ENCODE measurements around the gene TMEM269.

The TMEM269 gene, protein sequence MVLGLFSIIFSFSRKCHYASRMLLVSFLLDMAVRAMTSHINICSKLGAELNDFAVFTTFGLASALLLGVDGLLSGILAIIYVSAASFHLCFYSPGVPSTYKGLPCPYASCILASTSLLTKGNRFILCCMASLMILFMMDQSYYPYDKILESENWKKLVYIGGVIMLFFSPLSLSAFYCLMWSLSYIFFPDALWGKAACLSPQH

DNA sequence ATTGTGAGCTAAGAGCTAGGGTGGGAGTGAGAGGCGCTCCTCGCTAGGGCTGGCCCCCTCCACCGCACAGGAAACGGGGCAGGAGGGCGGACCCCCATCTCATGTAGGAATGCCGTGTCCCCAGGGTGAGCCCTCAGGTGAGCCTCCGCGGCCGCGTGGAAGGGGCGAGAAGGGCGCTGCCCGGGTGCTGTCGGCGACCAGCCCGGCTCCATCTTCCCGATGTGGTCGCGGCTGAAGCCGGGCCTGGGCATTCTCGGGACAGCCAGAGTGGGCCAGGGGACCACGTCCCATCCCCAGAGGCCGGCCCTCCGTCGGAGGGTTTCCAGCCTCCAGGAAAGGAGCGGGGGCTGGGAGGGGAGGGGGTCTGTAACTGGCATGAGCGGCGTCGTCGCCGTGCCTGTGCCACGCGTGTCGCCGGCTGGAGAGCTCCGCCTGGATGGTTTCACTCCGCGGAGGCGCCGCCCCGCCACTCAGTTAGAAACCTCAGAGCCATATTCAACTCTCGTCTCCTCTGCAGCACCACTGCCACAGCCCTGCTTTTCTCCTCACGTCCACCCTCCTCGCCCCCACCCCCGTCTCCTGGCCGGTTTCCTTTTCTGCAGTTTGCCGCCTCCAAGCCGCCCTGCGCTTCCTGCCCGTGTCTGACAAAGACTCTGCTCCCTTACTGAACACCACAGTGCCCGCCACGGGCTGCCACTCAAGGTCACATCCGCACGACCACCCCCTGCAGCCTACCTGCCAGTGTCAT, at the start of gene TMEM269:
Gene TMEM269, plus strand, starts transcription at position 46 of the 748 bp plus-strand sequence. CDS start 4,903 bp downstream, outside the sequence.
- TF ChIP-seq GATA3 (IDR thresholded peaks at IDR 0.05; ENCODE audit: low read depth, low read length) (no peak), GATA2 (IDR thresholded peaks at IDR 0.05; ENCODE audit: low read depth, low read length) (no peak)

DNA sequence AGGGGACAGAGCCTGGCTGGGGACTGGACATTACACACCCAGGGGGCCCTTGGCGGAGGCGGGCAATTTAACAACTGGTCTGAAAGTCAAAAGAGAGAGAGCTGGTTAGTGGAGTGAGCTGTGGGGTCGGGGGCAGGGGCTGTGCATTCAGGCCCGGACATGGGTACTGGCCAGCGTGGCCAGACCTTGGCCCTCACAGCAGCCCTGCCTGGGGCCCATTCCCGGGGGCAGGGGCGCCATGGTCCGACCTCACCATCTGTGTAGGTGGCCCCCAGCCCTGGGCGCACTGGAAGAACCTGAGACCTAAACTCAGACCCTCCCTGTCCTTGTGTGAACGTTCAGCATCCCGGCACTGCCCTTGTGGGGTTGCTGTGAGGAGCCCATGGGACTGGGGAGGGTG, 49.7 kb upstream of the TMEM269 start:
- no peak for TF ChIP-seq GATA2 (IDR thresholded peaks at IDR 0.05; ENCODE audit: low read depth, low read length)
- TF ChIP-seq GATA3 (IDR thresholded peaks at IDR 0.05; ENCODE audit: low read depth, low read length) = no peak

DNA sequence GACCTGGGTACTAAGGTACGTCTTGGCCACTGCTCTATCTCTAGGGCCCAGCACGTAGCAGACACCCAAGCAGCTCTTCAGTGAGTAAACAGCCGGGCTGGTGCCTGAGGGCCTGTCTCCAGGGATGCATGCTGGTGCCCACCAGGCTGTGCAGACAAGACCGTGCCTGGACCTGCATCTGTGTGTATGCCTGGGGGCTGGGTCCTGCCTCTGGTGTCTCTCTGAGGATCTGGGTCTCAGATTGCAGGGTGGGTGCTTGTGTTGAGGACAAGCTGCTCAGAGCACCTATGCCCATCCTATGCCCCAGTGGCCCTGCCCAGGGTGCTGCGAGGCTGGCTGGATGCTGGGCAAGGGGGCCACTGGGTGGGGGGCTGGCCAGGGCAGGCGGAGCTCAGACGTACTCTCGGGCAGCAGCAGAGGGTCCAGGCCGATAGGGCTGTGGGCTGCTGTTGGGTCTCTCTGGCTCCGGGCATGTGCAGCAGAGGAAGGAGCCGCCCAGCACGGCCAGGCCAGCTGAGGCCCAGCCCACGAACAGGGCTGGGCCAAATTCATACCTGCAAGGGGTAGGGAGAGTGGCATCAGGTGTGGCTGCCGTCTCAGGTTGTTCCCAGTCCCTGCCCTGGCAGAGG, 49.2 kb upstream of the TMEM269 start:
- TF ChIP-seq GATA2 (IDR thresholded peaks at IDR 0.05; ENCODE audit: low read depth, low read length) = no peak
- no peak for TF ChIP-seq GATA3 (IDR thresholded peaks at IDR 0.05; ENCODE audit: low read depth, low read length)

DNA sequence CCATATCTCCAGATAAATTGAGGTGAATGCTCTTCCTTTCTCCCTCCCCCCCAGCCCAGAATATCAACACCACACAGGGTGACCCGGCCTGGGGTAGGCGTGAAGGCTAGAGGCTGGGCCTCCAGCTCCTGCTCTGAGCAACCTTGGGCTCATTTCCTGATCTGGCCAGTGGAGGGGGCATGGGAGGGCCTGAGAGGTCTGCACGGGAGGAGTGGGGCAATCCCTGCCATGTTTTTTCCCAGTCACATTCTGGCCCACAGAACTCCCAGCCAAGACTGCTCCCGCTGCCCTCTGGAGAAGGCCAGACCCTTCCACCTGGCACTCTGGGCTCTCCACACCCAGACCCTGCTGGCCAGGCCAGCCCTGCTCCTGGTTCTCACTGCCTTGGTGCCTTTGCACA, 48.6 kb upstream of the TMEM269 start:
- TF ChIP-seq GATA2 (IDR thresholded peaks at IDR 0.05; ENCODE audit: low read depth, low read length) = no peak
- TF ChIP-seq GATA3 (IDR thresholded peaks at IDR 0.05; ENCODE audit: low read depth, low read length) = no peak

DNA sequence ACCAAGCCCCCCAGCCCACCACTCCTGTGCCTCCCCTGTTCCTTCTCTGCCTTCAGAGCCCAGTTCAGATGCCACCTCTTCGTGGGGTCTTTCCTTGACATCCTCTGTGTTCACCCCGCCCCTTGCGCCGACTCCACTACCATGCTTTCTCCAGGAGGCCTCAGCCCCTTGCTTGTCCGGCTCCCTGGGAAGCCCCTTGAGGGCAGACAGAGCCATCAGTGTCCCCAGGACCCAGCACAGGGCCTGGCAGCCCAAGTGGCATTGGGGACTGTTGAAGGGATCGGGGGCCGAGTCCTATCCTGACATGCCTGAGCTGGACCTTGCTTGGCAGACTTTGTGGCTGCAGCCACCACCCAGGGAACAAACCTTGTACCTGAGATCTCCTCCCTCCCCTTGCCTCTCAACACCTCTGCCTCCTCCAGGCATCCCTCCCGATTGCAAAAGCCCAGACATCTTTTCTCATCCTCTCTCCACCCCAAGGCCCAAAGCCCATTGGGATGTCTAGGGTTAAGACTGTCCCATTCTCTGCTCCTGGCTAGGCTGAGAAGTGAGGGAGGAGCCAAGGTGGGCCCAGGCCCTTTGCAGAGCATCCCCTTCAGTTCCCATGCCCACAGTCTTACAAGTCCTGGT, 48.1 kb upstream of the TMEM269 start:
- no peak for TF ChIP-seq GATA3 (IDR thresholded peaks at IDR 0.05; ENCODE audit: low read depth, low read length)
- TF ChIP-seq GATA2 (IDR thresholded peaks at IDR 0.05; ENCODE audit: low read depth, low read length) = no peak

DNA sequence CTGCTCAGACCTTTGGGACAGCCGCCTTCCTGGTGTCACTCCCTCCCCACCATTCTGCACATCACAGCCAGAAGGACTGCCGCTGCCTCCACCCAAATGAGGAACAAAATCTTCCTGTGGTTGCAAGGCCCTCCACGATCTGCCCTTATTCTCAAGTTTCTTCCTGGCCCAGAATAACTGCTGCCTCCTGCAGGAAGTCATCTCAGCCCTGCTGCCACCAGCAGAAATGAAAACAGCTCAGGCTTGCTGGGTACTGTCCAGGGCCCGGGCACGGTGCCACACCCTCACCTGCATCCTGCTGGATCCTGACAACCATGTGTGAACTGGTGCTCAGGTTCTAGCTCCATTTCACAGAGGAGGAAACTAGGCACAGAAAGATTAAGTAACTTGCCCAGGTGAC, 47.5 kb upstream of the TMEM269 start:
- TF ChIP-seq GATA3 (IDR thresholded peaks at IDR 0.05; ENCODE audit: low read depth, low read length) (no peak), GATA2 (IDR thresholded peaks at IDR 0.05; ENCODE audit: low read depth, low read length) (no peak)

DNA sequence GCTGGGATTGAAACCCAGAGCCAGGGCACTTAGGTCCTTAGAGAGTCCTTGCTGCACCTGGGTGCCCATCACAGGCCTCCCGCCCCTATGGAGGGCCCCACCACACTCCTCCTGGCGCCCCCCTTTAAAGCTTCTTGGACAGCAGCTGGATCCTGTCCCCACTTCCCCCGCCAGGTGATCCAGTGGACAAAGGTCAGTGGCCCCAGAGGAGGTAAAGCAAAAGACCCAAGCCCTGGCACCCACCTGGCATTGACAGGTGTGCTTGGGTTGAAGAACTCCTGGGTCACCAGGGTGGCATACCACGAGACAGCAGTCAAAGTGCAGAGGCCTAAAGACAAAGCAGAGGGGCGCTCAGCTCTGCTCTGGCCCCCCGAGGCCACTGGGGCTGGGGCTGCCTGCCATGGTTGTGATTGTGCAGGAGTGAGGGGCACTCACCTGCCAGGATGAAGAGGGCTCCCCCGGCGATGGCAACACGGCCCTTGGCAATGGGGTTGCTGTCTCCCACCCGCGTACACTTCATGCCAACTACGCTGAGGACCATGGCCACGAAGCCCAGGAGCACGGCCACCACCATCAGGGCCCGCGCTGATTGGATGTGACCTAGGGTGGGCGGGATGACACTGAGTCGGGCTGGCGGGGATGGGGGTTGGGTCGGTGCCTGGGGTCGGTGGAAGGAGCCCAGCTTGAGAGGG, 46.7 kb upstream of the TMEM269 start:
- no peak for TF ChIP-seq GATA3 (IDR thresholded peaks at IDR 0.05; ENCODE audit: low read depth, low read length)
- no peak for TF ChIP-seq GATA2 (IDR thresholded peaks at IDR 0.05; ENCODE audit: low read depth, low read length)

DNA sequence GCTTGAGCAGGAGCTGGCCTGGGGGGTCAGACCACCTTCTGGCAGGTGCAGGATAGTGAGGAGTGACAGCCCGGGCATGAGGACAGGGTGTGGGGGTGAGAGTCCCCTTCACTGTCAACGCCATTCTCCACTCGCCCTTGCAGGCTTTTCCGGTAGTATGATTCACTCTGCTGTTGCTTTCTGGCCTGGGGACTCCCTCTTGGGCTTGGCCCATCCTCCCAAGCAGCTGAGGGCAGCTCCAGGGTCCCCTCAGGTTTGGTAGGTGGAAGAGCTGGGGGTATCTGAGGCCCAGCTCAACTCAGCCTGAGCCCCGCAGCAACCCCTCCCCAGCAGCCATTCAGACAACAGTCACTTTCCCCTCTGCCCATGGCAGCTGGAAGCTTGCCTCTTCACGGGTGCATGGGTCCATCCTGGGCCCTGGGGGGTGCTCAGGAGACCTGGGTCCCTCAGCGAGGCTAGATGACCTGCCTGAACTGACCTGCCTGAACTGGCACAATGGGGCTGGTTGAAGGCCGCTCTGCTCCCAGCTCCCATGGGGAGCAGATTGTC, 46.0 kb upstream of the TMEM269 start:
- TF ChIP-seq GATA2 (IDR thresholded peaks at IDR 0.05; ENCODE audit: low read depth, low read length) (no peak), GATA3 (IDR thresholded peaks at IDR 0.05; ENCODE audit: low read depth, low read length) (no peak)

DNA sequence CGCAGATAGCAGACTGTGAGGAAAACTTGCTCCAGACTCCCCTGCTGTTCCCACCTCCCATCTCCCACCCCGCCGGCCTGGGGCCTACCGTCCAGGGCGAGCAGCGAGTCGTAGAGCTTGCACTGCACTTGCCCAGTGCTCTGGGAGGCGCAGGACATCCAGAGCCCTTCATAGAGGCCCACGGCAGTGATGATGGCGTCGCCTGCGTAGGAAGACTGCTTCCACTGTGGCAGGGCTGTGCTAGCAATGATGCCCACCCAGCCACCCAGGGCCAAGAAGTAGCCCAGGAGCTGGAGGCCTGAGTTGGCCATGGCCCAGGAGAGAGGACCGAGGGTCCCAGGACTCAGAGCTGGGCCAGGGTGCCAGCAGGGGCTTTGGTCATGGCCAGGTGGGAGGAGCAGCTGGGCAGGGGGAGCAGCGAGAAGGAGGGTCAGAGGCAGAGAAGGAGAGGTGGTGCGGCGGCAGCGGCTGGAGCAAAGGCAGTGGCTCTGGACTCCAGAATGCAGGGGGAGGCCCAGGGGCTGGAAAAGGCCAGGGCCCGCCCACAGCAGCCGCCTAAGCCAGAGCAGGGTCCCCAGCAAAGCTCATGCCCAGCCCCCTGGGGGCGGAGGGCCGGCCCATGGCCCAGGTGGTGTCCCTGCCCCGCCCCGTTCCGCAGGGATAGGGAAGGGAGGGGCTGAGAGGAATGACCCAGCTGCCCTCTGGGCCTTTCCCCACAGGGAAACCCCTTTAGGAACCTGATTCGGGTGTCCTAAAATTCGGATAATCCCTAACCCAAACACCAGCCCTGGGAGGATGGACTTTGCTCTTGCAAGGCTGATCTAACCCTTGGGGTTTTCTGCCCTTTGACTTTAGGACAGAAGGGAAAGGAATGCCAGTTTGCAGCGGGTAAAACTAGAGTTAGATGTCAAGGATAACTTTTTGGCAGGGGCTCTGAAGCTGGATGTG, 44.8 kb upstream of the TMEM269 start, which contains the start of gene CLDN19:
Gene CLDN19, minus strand, starts transcription at position 484 of the 948 bp plus-strand sequence. Its CDS starts 173 bp downstream, at position 311.
- TF ChIP-seq GATA3 (IDR thresholded peaks at IDR 0.05; ENCODE audit: low read depth, low read length) (no peak), GATA2 (IDR thresholded peaks at IDR 0.05; ENCODE audit: low read depth, low read length) (no peak)

DNA sequence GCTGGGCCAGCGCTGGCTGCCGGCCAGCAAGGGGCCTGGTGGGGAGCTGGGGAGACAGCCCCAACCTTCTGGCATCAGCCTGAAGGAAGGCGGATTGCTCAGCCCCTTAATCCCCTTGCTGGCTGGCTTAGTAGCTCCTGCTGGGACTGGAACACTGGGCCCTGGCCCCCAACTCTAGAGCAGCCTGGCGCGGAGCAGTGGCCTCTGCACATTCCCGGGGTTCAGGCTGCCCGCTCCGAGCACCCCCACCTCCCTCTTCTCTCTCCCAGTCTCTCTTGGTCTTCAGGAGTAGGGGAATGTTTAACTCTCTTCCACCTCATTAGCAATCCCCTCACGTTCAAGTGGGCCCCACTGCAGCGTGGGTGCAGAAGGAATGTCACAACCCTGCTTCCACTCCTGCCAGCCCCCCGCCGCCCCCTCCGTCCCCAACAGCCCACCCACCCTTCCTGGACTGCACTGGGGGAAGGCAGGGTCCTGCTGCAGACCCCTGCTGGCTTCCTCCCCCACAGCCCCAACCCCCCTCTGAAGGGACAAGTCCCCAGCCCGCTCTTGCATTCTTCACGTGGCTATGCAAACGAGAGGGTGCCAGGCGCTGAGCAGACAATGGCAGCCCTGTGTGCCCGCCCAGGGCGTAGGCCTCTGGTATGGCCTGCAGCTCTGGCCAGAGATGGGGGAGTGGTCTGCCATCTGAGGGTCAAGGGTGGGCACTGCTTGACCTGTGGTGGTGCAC, 43.8 kb upstream of the TMEM269 start:
- TF ChIP-seq GATA2 (IDR thresholded peaks at IDR 0.05; ENCODE audit: low read depth, low read length) = no peak
- TF ChIP-seq GATA3 (IDR thresholded peaks at IDR 0.05; ENCODE audit: low read depth, low read length) = no peak

DNA sequence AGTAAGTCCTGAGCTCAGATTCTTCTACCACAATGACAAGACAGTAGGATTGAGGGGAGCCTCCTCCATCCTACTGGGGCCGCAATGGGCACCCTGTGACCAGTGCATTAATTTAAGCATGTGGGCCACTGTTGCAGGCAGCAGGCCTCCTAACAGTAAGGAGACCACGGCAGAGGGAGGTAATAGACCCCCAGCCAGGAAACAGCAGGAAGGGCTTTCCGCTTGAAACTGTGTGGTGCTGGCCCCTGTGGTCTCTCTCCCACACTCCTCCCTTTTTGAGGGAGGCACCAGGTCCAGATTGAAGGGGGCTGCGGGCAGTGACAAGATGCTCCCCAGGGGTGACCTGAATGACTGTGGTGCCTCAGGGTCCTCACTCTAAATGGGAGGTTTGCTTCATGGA, 43.1 kb upstream of the TMEM269 start:
- TF ChIP-seq GATA3 (IDR thresholded peaks at IDR 0.05; ENCODE audit: low read depth, low read length) = no peak
- TF ChIP-seq GATA2 (IDR thresholded peaks at IDR 0.05; ENCODE audit: low read depth, low read length) = no peak

DNA sequence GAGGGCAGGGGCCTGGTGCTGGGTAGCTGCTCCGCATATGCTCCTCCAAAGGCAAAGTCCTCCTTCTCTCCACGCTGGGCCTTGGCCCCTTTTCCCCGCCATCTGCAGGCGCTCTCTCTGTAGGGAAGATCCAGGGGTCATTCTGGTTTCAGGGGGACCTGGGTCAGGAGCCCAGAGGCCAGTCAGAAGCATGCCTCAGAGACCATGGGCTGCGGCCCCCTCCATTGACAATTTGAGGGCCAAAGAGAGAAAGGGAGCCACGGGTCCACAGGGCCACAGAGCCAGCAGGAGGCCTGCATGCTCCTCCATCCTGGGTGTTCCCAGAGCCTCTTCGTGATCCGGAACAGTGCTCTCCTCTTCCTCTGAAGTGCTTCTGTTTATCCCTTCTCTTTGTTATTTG, 42.6 kb upstream of the TMEM269 start:
- TF ChIP-seq GATA3 (IDR thresholded peaks at IDR 0.05; ENCODE audit: low read depth, low read length) = no peak
- no peak for TF ChIP-seq GATA2 (IDR thresholded peaks at IDR 0.05; ENCODE audit: low read depth, low read length)

All from SH-SY5Y (cell line).